ENCODE data around the gene ABCB10.

GRCh38 chr1:229535230-229535629 is 23.3 kb downstream of the ABCB10 start:
- TF ChIP-seq EZH2 (IDR thresholded peaks at IDR 0.05; ENCODE audit: insufficient read depth, poor library complexity, severe bottlenecking) (no peak), EZH2phosphoT487 (IDR thresholded peaks at IDR 0.05; ENCODE audit: insufficient read depth, low read depth) (no peak)
